HCT116 (cell line): ENCODE results near the gene NDUFA5. TPM values are rescaled to one million over a fixed set of nuclear protein-coding genes. Genes with fewer than 3 reads are reported as not detected.

Source experiments
- ATAC-seq: fragments of 200-7000 bp; cut with Tn5 transposase; 2 replicates; pipeline ENCODE4 v1.9.1; 2020; ENCODE audit warnings: mild to moderate bottlenecking, moderate library complexity
- BruUV-seq: library from RNA; stranded (reverse); fragments of 400-500 nt; replicated peaks from 2 replicates; lab custom pipeline; 2021; lab: Mats Ljungman, UMichigan
- CTCF ChIA-PET: fragments of 300-600 bp; sonication (Branson Sonifier 250); formaldehyde crosslinking; loops from one replicate; lab custom pipeline; 2021; ENCODE audit warnings: antibody characterized with exemption; lab: Charles Lee
- POLR2A ChIA-PET: fragments of 300-600, 350-600 bp; sonication (Branson Sonifier 250); formaldehyde crosslinking; loops from one replicate; lab custom pipeline; 2021; ENCODE audit warnings: antibody characterized with exemption; lab: Charles Lee
- RAD21 ChIA-PET, 2 experiments: fragments of 300-600 bp; sonication (Branson Sonifier 250); formaldehyde crosslinking; loops; one replicate each; lab custom pipeline; 2023; ENCODE audit warnings: low total read pairs in 2 of 2; ENCODE audit not compliant: uncharacterized antibody in 2 of 2, unreplicated experiment in 2 of 2, low non-redundant PET in 1 of 2; lab: Charles Lee
- DNase-seq: peaks from one replicate; pipeline ENCODE4 v3.0.0-alpha.2; 2010; ENCODE audit warnings: low read depth, low spot score
- H2AFZ ChIP-seq: fragments of 200-600 bp; shearing (Covaris generic), sonication (generic); 2 replicates; pipeline ENCODE4 v1.6.1; 2017; ENCODE audit warnings: low read depth, mixed run types, mixed read lengths, antibody characterized with exemption, low read length; ENCODE audit not compliant: poor library complexity, severe bottlenecking
- H3K27ac ChIP-seq: 2 replicates; pipeline ENCODE4 v1.5.1; 2012; ENCODE audit warnings: low read depth, low read length
- H3K27me3 ChIP-seq: fragments of 200-600 bp; sonication (generic); 2 replicates; pipeline ENCODE4 v1.6.1; 2016; ENCODE audit warnings: mixed run types, low read length, mixed read lengths; ENCODE audit not compliant: insufficient read depth
- H3K36me3 ChIP-seq, 2 experiments: fragments of 200-500 bp in 1 of 2; fragments of 200-600 bp in 1 of 2; sonication (Bioruptor generic) in 1 of 2; sonication (generic) in 1 of 2; 2 replicates each; pipeline versions ENCODE4 v1.5.1 to v1.6.1; 2014 to 2016; ENCODE audit warnings: low read length in 2 of 2, inconsistent platforms in 1 of 2, mixed read lengths in 1 of 2, mixed run types in 1 of 2; ENCODE audit not compliant: insufficient read depth in 2 of 2, control insufficient read depth in 1 of 2
- H3K4me1 ChIP-seq, 2 experiments: fragments of 200-600 bp in 1 of 2; sonication (generic) in 1 of 2; 2 replicates each; pipeline versions ENCODE4 v1.5.1 to v1.6.1; 2012 to 2017; ENCODE audit warnings: low read length in 2 of 2, inconsistent platforms in 1 of 2, mild to moderate bottlenecking in 1 of 2, mixed read lengths in 1 of 2, mixed run types in 1 of 2, moderate library complexity in 1 of 2; ENCODE audit not compliant: insufficient read depth in 2 of 2, control insufficient read depth in 1 of 2
- H3K4me2 ChIP-seq: fragments of 200-600 bp; sonication (generic); 2 replicates; pipeline ENCODE4 v1.6.1; 2017; ENCODE audit warnings: mixed run types, low read length, mixed read lengths
- H3K4me3 ChIP-seq, 2 experiments: fragments of 200-600 bp in 1 of 2; sonication (generic) in 1 of 2; replicated peaks in 1 of 2; 2 replicates each; pipeline ENCODE4 v1.5.1; 2011 to 2016; ENCODE audit warnings: low read length in 2 of 2, control low read depth in 1 of 2, low read depth in 1 of 2, mild to moderate bottlenecking in 1 of 2, mixed read lengths in 1 of 2, mixed run types in 1 of 2
- H3K79me2 ChIP-seq: fragments of 200-600 bp; sonication (generic); 2 replicates; pipeline ENCODE4 v1.6.1; 2017; ENCODE audit warnings: mild to moderate bottlenecking, mixed run types, low read length, moderate library complexity, mixed read lengths; ENCODE audit not compliant: insufficient read depth
- H3K9ac ChIP-seq: fragments of 200-600 bp; sonication (generic); 2 replicates; pipeline ENCODE4 v1.6.1; 2016; ENCODE audit warnings: low read length, mixed read lengths
- H3K9me2 ChIP-seq: fragments of 200-600 bp; sonication (generic), shearing (Covaris generic); 2 replicates; pipeline ENCODE4 v1.6.1; 2017; ENCODE audit warnings: mixed run types, mild to moderate bottlenecking, moderate library complexity; ENCODE audit not compliant: insufficient read depth
- H3K9me3 ChIP-seq, 2 experiments: fragments of 200-500 bp in 1 of 2; fragments of 200-600 bp in 1 of 2; sonication (Bioruptor generic) in 1 of 2; sonication (generic) in 1 of 2; 2 replicates each; pipeline ENCODE4 v1.6.1; 2014 to 2017; ENCODE audit warnings: low read length in 2 of 2, mixed read lengths in 2 of 2, inconsistent platforms in 1 of 2, low read depth in 1 of 2, mild to moderate bottlenecking in 1 of 2, mixed run types in 1 of 2, moderate library complexity in 1 of 2; ENCODE audit not compliant: control insufficient read depth in 1 of 2, insufficient read depth in 1 of 2
- H4K20me1 ChIP-seq: fragments of 200-600 bp; sonication (generic), shearing (Covaris generic); 2 replicates; pipeline ENCODE4 v1.6.1; 2017; ENCODE audit warnings: mixed run types, mild to moderate bottlenecking, moderate library complexity; ENCODE audit not compliant: insufficient read depth
- EZH2 ChIP-seq: fragments of 200-600 bp; sonication (generic); IDR thresholded peaks from 2 replicates; pipeline ENCODE4 v1.6.1; 2017; ENCODE audit warnings: antibody characterized with exemption, mixed run types
- FOSL1 ChIP-seq: IDR thresholded peaks from 2 replicates; pipeline ENCODE4 v1.6.1; 2012; ENCODE audit warnings: low read depth
- SRF ChIP-seq: IDR thresholded peaks from 2 replicates; pipeline ENCODE4 v1.6.1; 2012; ENCODE audit warnings: low read depth
- intact Hi-C: fragments of 100-400 bp; cut with micrococcal nuclease; formaldehyde crosslinking; loops from 2 replicates; pipeline ENCODE4 v1.10.0; 2022
- total RNA-seq: library from RNA; stranded (reverse); gene quantifications from one replicate; pipeline ENCODE4 v1.2.1, GENCODE V29; 2021; ENCODE audit not compliant: unreplicated experiment
- TF ChIP-seq, protein P1 (sequence below): IDR thresholded peaks from 2 replicates; pipeline ENCODE4 v1.6.1; 2011; ENCODE audit warnings: mild to moderate bottlenecking, low read length, moderate library complexity; ENCODE audit not compliant: insufficient replicate concordance; ENCODE audit errors: extremely low read depth
- TF ChIP-seq, protein P2 (sequence below): IDR thresholded peaks from 2 replicates; pipeline ENCODE4 v1.6.1; 2012; ENCODE audit warnings: low read depth

NDUFA5 gene
- total RNA-seq, 1 experiment from 2014 or later, result 64.2 TPM

DNA sequence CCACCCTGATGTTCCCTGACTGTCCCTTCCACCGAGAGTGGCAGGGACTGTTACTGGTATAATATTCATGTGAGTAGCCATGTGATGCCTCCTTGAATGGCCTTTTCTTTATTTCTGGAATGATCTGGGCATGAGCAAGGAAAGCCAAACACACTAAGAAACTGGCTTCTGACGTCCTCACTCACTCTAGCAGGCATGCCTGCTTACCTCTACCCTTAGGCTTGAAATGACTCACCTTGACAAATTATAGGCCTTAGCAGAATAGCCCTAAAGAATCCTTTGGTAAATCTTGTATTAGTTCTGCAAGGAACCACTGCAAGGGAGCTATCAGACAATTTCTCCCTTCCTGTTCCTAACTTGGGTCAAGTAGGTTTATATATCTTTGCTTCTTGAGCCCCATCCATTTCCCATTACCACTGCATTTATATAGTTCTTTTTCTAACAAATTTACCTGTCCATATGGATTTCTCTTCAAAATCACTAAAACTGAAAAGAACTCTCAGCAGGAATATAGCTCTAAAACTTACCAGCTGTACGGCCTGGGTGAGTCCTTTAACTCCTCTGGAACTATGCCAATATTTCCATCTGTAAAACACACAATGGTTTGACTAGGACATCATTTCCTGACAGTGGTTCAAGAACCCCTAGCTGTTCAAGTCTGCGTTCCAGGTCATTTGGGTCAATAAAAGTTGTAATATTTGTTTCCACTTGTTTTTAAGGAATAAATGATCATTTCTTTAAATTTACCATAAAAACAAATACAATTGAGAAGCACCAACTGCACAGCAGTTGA, 13.0 kb upstream of the NDUFA5 start (continued):
- TF ChIP-seq, protein P1, sequence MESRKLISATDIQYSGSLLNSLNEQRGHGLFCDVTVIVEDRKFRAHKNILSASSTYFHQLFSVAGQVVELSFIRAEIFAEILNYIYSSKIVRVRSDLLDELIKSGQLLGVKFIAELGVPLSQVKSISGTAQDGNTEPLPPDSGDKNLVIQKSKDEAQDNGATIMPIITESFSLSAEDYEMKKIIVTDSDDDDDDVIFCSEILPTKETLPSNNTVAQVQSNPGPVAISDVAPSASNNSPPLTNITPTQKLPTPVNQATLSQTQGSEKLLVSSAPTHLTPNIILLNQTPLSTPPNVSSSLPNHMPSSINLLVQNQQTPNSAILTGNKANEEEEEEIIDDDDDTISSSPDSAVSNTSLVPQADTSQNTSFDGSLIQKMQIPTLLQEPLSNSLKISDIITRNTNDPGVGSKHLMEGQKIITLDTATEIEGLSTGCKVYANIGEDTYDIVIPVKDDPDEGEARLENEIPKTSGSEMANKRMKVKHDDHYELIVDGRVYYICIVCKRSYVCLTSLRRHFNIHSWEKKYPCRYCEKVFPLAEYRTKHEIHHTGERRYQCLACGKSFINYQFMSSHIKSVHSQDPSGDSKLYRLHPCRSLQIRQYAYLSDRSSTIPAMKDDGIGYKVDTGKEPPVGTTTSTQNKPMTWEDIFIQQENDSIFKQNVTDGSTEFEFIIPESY, result no peak

GRCh38 chr7:123569352-123570010, 11.9 kb upstream of the NDUFA5 start:
- ChIA-PET POLR2A (no interaction called here), RAD21 (no interaction called here), CTCF (no interaction called here)
- intact Hi-C loops, result no loop called here
- Histone ChIP-seq H3K9me2 (no peaks in the 10 kb centered on the region), H3K4me3 (no peak overlapping the region), H3K9me3 (no peaks in the 10 kb centered on the region), H3K36me3 (no peaks in the 10 kb centered on the region), H3K4me1 (peaks cover 2 to 5% of the 10 kb centered on the region in 2 experiments; a peak in 2 of 4 replicates), H3K4me2 (no peak overlapping the region), H2AFZ (no peak overlapping the region), H3K79me2 (no peaks in the 10 kb centered on the region), H3K27me3 (no peaks in the 10 kb centered on the region), H4K20me1 (no peaks in the 10 kb centered on the region), H3K27ac (no peak overlapping the region), H3K9ac (no peak overlapping the region)
- no peak for TF ChIP-seq EZH2
- no peak for TF ChIP-seq FOSL1
- TF ChIP-seq, protein P2, sequence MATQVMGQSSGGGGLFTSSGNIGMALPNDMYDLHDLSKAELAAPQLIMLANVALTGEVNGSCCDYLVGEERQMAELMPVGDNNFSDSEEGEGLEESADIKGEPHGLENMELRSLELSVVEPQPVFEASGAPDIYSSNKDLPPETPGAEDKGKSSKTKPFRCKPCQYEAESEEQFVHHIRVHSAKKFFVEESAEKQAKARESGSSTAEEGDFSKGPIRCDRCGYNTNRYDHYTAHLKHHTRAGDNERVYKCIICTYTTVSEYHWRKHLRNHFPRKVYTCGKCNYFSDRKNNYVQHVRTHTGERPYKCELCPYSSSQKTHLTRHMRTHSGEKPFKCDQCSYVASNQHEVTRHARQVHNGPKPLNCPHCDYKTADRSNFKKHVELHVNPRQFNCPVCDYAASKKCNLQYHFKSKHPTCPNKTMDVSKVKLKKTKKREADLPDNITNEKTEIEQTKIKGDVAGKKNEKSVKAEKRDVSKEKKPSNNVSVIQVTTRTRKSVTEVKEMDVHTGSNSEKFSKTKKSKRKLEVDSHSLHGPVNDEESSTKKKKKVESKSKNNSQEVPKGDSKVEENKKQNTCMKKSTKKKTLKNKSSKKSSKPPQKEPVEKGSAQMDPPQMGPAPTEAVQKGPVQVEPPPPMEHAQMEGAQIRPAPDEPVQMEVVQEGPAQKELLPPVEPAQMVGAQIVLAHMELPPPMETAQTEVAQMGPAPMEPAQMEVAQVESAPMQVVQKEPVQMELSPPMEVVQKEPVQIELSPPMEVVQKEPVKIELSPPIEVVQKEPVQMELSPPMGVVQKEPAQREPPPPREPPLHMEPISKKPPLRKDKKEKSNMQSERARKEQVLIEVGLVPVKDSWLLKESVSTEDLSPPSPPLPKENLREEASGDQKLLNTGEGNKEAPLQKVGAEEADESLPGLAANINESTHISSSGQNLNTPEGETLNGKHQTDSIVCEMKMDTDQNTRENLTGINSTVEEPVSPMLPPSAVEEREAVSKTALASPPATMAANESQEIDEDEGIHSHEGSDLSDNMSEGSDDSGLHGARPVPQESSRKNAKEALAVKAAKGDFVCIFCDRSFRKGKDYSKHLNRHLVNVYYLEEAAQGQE, result no peak
- no peak for TF ChIP-seq SRF
- ATAC-seq (no peak), DNase-seq (no peak)
- no TSS peak for BruUV-seq
